BLaER1 (cell line): ENCODE measurements around the gene KCNA10.

Experiments
- H3K27ac ChIP-seq: shearing (Covaris generic); formaldehyde crosslinking; 2 replicates; pipeline ENCODE4 v1.8.1; 2022
- H3K27me3 ChIP-seq: shearing (Covaris generic); formaldehyde crosslinking; 2 replicates; pipeline ENCODE4 v1.8.1; 2022
- H3K36me3 ChIP-seq: shearing (Covaris generic); formaldehyde crosslinking; 2 replicates; pipeline ENCODE4 v1.8.1; 2022
- H3K4me1 ChIP-seq: shearing (Covaris generic); formaldehyde crosslinking; 2 replicates; pipeline ENCODE4 v1.8.1; 2022
- H3K4me2 ChIP-seq: shearing (Covaris generic); formaldehyde crosslinking; 2 replicates; pipeline ENCODE4 v1.8.1; 2022
- H3K4me3 ChIP-seq: shearing (Covaris generic); formaldehyde crosslinking; 2 replicates; pipeline ENCODE4 v1.8.1; 2022
- H3K9ac ChIP-seq: shearing (Covaris generic); formaldehyde crosslinking; 2 replicates; pipeline ENCODE4 v1.8.1; 2022
- H3K9me3 ChIP-seq: shearing (Covaris generic); formaldehyde crosslinking; 2 replicates; pipeline ENCODE4 v1.8.1; 2022
- H4K20me1 ChIP-seq: shearing (Covaris generic); formaldehyde crosslinking; 2 replicates; pipeline ENCODE4 v1.8.1; 2022
- Cebpa-rat ChIP-seq: shearing (Covaris generic); IDR thresholded peaks from 2 replicates; pipeline ENCODE4 v1.8.1; 2022

Gene KCNA10

DNA sequence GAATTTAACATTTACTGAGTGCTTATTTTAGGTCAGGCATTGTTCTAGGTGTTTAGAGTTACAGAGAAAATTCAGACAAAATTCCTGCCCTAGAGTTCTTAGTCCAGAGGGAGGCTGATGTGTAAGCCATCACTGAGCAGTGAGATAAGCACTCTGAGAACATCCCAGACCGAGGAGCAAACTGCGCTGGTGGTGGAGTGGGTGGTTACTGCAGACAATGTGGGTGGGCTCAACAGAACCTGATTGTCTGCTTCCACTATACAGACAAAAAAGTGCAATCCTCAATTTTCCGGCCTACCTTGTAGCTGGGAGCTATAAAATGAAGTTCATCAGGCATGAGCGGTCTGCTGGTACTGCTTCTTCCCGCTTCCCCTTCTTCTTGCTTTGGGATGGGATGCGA, 44.5 kb downstream of the KCNA10 start:
- H3K36me3 ChIP-seq = no peaks in the 10 kb centered on the region
- H4K20me1 ChIP-seq = no peaks in the 10 kb centered on the region
- no peak overlapping the region for H3K4me2 ChIP-seq
- no peak for TF ChIP-seq Cebpa-rat
- H3K4me1 ChIP-seq = no peaks in the 10 kb centered on the region
- H3K9ac ChIP-seq = no peak overlapping the region
- H3K9me3 ChIP-seq = no peaks in the 10 kb centered on the region
- H3K27ac ChIP-seq = no peak overlapping the region
- no peak overlapping the region for H3K4me3 ChIP-seq
- H3K27me3 ChIP-seq = no peaks in the 10 kb centered on the region

DNA sequence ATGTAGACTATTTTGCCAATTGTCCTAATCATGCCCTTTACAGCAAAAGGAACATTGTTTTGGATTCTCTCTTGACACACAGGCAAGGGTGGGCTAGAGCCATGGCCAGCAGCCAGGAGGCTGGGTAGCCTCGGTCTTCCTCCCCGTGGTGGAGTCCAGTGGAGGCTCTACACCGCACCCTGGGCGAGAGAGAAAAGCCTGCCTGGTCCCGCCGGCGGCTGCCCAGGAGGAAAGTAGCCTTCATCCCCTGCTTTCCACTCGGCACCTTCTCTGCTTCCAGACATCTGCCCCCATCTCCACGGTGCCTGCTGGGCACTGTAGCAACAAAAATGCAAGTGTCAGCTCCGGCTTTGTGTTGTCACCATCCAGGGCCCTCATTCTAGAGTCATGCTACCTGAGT, 46.4 kb downstream of the KCNA10 start:
- TF ChIP-seq Cebpa-rat = no peak
- no peak overlapping the region for H3K27ac ChIP-seq
- H3K27me3 ChIP-seq = no peaks in the 10 kb centered on the region
- no peaks in the 10 kb centered on the region for H3K4me1 ChIP-seq
- no peak overlapping the region for H3K4me2 ChIP-seq
- H3K9ac ChIP-seq = no peak overlapping the region
- no peaks in the 10 kb centered on the region for H3K36me3 ChIP-seq
- H3K4me3 ChIP-seq = no peak overlapping the region
- no peaks in the 10 kb centered on the region for H4K20me1 ChIP-seq
- no peaks in the 10 kb centered on the region for H3K9me3 ChIP-seq

DNA sequence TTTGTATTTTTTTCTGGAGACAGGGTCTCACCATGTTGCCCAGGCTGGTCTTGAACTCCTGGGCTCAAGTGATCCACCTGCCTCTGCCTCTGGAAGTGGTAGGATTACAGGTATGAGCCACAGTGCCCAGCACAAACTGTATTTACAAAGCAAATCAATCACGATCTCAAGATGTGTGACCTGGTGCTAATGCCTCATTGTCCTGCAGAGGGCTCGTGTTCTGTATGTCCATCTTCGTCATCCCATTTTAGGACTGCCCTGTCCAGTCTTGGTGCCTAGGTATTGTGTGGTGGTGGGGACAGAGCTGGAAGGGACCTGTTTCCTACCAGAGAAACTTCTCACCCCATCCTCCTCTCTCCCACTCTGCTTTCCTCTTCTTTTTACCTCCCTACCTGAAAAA, 47.8 kb downstream of the KCNA10 start:
- Histone ChIP-seq H3K4me2 (no peak overlapping the region), H3K9ac (no peak overlapping the region), H3K36me3 (no peaks in the 10 kb centered on the region), H3K27ac (no peak overlapping the region), H3K4me1 (peaks cover 7% of the 10 kb centered on the region), H3K27me3 (no peaks in the 10 kb centered on the region), H3K9me3 (no peaks in the 10 kb centered on the region), H3K4me3 (no peak overlapping the region), H4K20me1 (no peaks in the 10 kb centered on the region)
- TF ChIP-seq Cebpa-rat = no peak
